Right lobe of liver (tissue), 4 donors: ENCODE measurements around the gene TARM1.

ENCODE experiments used
- CTCF ChIP-seq, 4 donors: fragments of 200-600 bp in 3 of 4; fragments of 450-650 bp in 1 of 4; IDR thresholded peaks; one replicate each; pipeline versions ENCODE4 v1.5.1 to v1.8.0; 2016 to 2022; ENCODE audit warnings: antibody characterized with exemption in 4 of 4, mild to moderate bottlenecking in 2 of 4
- POLR2A ChIP-seq: fragments of 450-650 bp; IDR thresholded peaks from one replicate; pipeline ENCODE4 v1.6.1; 2017; ENCODE audit warnings: antibody characterized with exemption, mild to moderate bottlenecking
- donor health status: DM: no; HTN: no; CAD: no.
- donor health status: DM: no; HTN: no; CAD: no.
- donor health status: DM: no; HTN: yes; CAD: no.

GRCh38 chr19:54095136-54095858 is 14.1 kb upstream of the TARM1 start:
- TF ChIP-seq CTCF (IDR thresholded peaks at IDR 0.05) (no peak), POLR2A (no peak)
